Measurements from ENCODE around the gene AAR2.

AAR2 gene

GRCh38 chr20:36235892-36236785 lies at the start of gene AAR2:
TSS of gene AAR2 (plus strand) at chr20:36236478. CDS start at chr20:36239869, 3,391 bp downstream.
- DNase-seq (ENCODE audit: low read depth in 2 of 2) = peak; percentile 62 to 65

- DNase-seq (ENCODE audit: low read depth in 2 of 2) = no peak
These were observed 42.1 kb upstream of the AAR2 start for GRCh38 chr20:36193977-36194712.

- no peak for DNase-seq (ENCODE audit: low read depth in 2 of 2)
These were observed 39.6 kb upstream of the AAR2 start for GRCh38 chr20:36196676-36197075.

- DNase-seq (ENCODE audit: low read depth in 2 of 2) = no peak
These were observed 39.0 kb upstream of the AAR2 start for GRCh38 chr20:36197271-36197670.

- peak; percentile 50 to 60 for DNase-seq (ENCODE audit: low read depth in 2 of 2)
These were observed 36.7 kb upstream of the AAR2 start for GRCh38 chr20:36199345-36200257.

- DNase-seq (ENCODE audit: low read depth in 2 of 2) = no peak
These were observed 35.8 kb upstream of the AAR2 start for GRCh38 chr20:36200451-36200850.

GRCh38 chr20:36201198-36201597 lies 35.1 kb upstream of the AAR2 start:
- DNase-seq (ENCODE audit: low read depth in 2 of 2) = no peak

- peak; percentile 33 to 54 for DNase-seq (ENCODE audit: low read depth in 2 of 2)
These were observed 33.4 kb upstream of the AAR2 start for GRCh38 chr20:36202891-36203338.

- DNase-seq (ENCODE audit: low read depth in 2 of 2) = no peak
These were observed 32.4 kb upstream of the AAR2 start for GRCh38 chr20:36203861-36204260.

GRCh38 chr20:36205026-36205425 lies 31.3 kb upstream of the AAR2 start:
- no peak for DNase-seq (ENCODE audit: low read depth in 2 of 2)

GRCh38 chr20:36206068-36206467 lies 30.2 kb upstream of the AAR2 start:
- no peak for DNase-seq (ENCODE audit: low read depth in 2 of 2)

- DNase-seq (ENCODE audit: low read depth in 2 of 2) = no peak
These were observed 29.6 kb upstream of the AAR2 start for GRCh38 chr20:36206641-36207040.

GRCh38 chr20:36207602-36208001 lies 28.7 kb upstream of the AAR2 start:
- no peak for DNase-seq (ENCODE audit: low read depth in 2 of 2)

GRCh38 chr20:36208257-36208656 lies 28.0 kb upstream of the AAR2 start:
- no peak for DNase-seq (ENCODE audit: low read depth in 2 of 2)

- no peak for DNase-seq (ENCODE audit: low read depth in 2 of 2)
These were observed 25.7 kb upstream of the AAR2 start for GRCh38 chr20:36210436-36211021.

GRCh38 chr20:36213362-36213761 lies 22.9 kb upstream of the AAR2 start:
- no peak for DNase-seq (ENCODE audit: low read depth in 2 of 2)

GRCh38 chr20:36214684-36215256 lies 21.5 kb upstream of the AAR2 start:
- DNase-seq (ENCODE audit: low read depth in 2 of 2) = no peak

- DNase-seq (ENCODE audit: low read depth in 2 of 2) = no peak
These were observed 20.5 kb upstream of the AAR2 start for GRCh38 chr20:36215778-36216177.

- DNase-seq (ENCODE audit: low read depth in 2 of 2) = no peak
These were observed 19.8 kb upstream of the AAR2 start for GRCh38 chr20:36216314-36217025.

GRCh38 chr20:36217226-36217625 lies 19.1 kb upstream of the AAR2 start:
- DNase-seq (ENCODE audit: low read depth in 2 of 2) = no peak
